Fibroblast of the aortic adventitia (primary cell): Measurements from ENCODE around the gene PDIK1L. TPM values are rescaled to one million over a fixed set of nuclear protein-coding genes. Genes with fewer than 3 reads are reported as not detected.

Experiments used
- DNase-seq: peaks from one replicate; pipeline ENCODE4 v3.0.0-alpha.2; 2010; ENCODE audit warnings: low read depth
- H3K4me3 ChIP-seq: 2 replicates; pipeline ENCODE4 v1.5.1; 2011; ENCODE audit warnings: low read depth, mild to moderate bottlenecking, control low read depth, low read length, moderate library complexity
- CTCF ChIP-seq: IDR thresholded peaks from 2 replicates; pipeline ENCODE4 v1.5.1; 2011; ENCODE audit warnings: mild to moderate bottlenecking, low read length, control low read depth, inconsistent platforms; ENCODE audit not compliant: insufficient read depth
- total RNA-seq: library from RNA; depleted of rRNA; stranded (reverse); fragments of >200 nt; gene quantifications from 2 replicates; pipeline ENCODE4 v1.2.3, GENCODE V29; 2012; ENCODE audit warnings: low replicate concordance

PDIK1L gene
- total RNA-seq, 1 donor, result 10.1 TPM

- TF ChIP-seq CTCF, result no peak
- no peak within 1 kb of the TSS for H3K4me3 ChIP-seq
- DNase-seq, result no peak
Measured at GRCh38 chr1:26158908-26159742, 47.5 kb downstream of the PDIK1L start, which contains the start of gene FAM110D. Gene FAM110D (plus strand): TSS chr1:26159079. CDS start chr1:26161292, 2,213 bp downstream.

GRCh38 chr1:26159743-26160039 is 48.1 kb downstream of the PDIK1L start:
- DNase-seq, result no peak
- H3K4me3 ChIP-seq, result no peak overlapping the region
- TF ChIP-seq CTCF, result no peak

GRCh38 chr1:26160527-26161414 is 49.1 kb downstream of the PDIK1L start:
- TF ChIP-seq CTCF, result no peak
- H3K4me3 ChIP-seq, result no peak overlapping the region
- no peak for DNase-seq

- TF ChIP-seq CTCF, result no peak
- peak; percentile 30 for DNase-seq
Measured at GRCh38 chr1:26161415-26162219, 50.0 kb downstream of the PDIK1L start.

GRCh38 chr1:26162220-26162709 is 50.6 kb downstream of the PDIK1L start:
- H3K4me3 ChIP-seq, result peak overlapping the region; percentile 53
- no peak for DNase-seq
- no peak for TF ChIP-seq CTCF

More at GRCh38 chr1:26161415-26162219, 50.0 kb downstream of the PDIK1L start:
- H3K4me3 ChIP-seq, result peak overlapping the region; percentile 53

- DNase-seq, result no peak
- no peak for TF ChIP-seq CTCF
- H3K4me3 ChIP-seq, result peak overlapping the region; percentile 49
Measured at GRCh38 chr1:26163684-26164035, 52.0 kb downstream of the PDIK1L start.
